Gastroesophageal sphincter (tissue), 4 donors: ENCODE data around the gene ENPP4. TPM values are rescaled to one million over a fixed set of nuclear protein-coding genes. Genes with fewer than 3 reads are reported as not detected.
A peak's percentile ranks its signal among the peaks of the same experiment; 100 is the strongest.
"Not testable (repeated sequence)": the region's sequence is repeated elsewhere in the genome, so short reads cannot be mapped to it uniquely, and the experiment has no call there.

Experiments
- ATAC-seq: fragments of 150-250 bp; one replicate; pipeline ENCODE4 v1.9.1; 2016; ENCODE audit warnings: mild to moderate bottlenecking, moderate library complexity
- H3K27ac ChIP-seq, 4 donors: fragments of 200-600 bp; sonication (generic) in 3 of 4; 1 replicate in 3 of 4; 2 replicates in 1 of 4; pipeline ENCODE4 v1.5.1; 2016 to 2019
- H3K27me3 ChIP-seq: fragments of 200-600 bp; sonication (generic); one replicate; pipeline ENCODE4 v1.5.1; 2019
- H3K36me3 ChIP-seq, 2 donors: fragments of 200-600 bp; sonication (generic); one replicate each; pipeline ENCODE4 v1.5.1; 2019; ENCODE audit warnings: control low read depth in 1 of 2
- H3K4me1 ChIP-seq, 3 donors: fragments of 200-600 bp; sonication (generic); 1 replicate in 2 of 3; 2 replicates in 1 of 3; pipeline ENCODE4 v1.5.1; 2016 to 2019; ENCODE audit warnings: control low read depth in 2 of 3
- H3K4me3 ChIP-seq, 2 donors: fragments of 200-600 bp; sonication (generic); one replicate each; pipeline ENCODE4 v1.5.1; 2019; ENCODE audit warnings: mild to moderate bottlenecking in 1 of 2, moderate library complexity in 1 of 2
- H3K9me3 ChIP-seq, 3 donors: fragments of 200-600 bp; sonication (generic); one replicate each; pipeline ENCODE4 v1.5.1; 2017 to 2019; ENCODE audit warnings: control low read depth in 2 of 3
- EP300 ChIP-seq: sonication (generic); formaldehyde crosslinking; IDR thresholded peaks from one replicate; pipeline ENCODE4 v1.6.1; 2017; ENCODE audit warnings: antibody characterized with exemption, mild to moderate bottlenecking
- POLR2A ChIP-seq, 2 donors: fragments of 450-650 bp; IDR thresholded peaks; one replicate each; pipeline ENCODE4 v1.6.1; 2017; ENCODE audit warnings: antibody characterized with exemption in 2 of 2, mild to moderate bottlenecking in 2 of 2, moderate library complexity in 1 of 2
- POLR2AphosphoS5 ChIP-seq: sonication (generic); formaldehyde crosslinking; IDR thresholded peaks from one replicate; pipeline ENCODE4 v1.6.1; 2017; ENCODE audit warnings: antibody characterized with exemption
- WGBS, 2 donors: methylation state at CpG; one replicate each; pipeline ENCODE4 v1.1.5; 2018; ENCODE audit warnings: low coverage in 1 of 2; 5-methylcytosine and 5-hydroxymethylcytosine counted together
- total RNA-seq, 4 donors: library from RNA; depleted of rRNA; stranded (reverse); fragments of >200 nt; gene quantifications; one replicate each; pipeline ENCODE4 v1.1.0, GENCODE V29; 2016
- TF ChIP-seq, protein P1 (sequence below), 4 experiments: fragments of 200-600 bp in 2 of 4; fragments of 450-650 bp in 2 of 4; sonication (generic) in 1 of 4; IDR thresholded peaks; one replicate each; pipeline ENCODE4 v1.5.1; 2017 to 2019; ENCODE audit warnings: antibody characterized with exemption in 4 of 4, mild to moderate bottlenecking in 2 of 4, moderate library complexity in 2 of 4

Gene ENPP4
- total RNA-seq, 4 donors from 2014 or later, result 20.4 to 43.4 (median 30.1) TPM

DNA sequence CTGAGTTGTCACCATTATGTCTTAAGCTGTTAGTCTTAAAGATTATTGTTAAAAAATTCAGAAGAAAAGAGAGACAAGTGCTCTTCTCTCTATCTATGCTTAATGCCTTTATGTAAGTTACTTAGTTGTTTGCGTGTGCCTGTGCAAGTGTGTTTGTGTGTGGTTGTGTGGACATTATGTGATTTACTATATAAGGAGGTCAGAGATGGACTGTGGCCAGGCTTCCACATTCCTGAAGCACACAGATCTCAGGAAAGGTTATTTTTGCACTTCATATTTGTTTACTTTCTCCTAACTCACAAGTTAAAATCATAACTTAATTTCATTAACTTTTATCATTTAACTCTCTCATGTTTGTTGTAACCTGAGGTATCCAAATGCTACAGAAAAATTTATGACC, 14.5 kb downstream of the ENPP4 start:
- Histone ChIP-seq H3K4me1 (peaks cover 0 to 13% (median 4%) of the 10 kb centered on the region in 3 donors), H3K36me3 (no peaks in the 10 kb centered on the region), H3K4me3 (no peak overlapping the region), H3K9me3 (no peaks in the 10 kb centered on the region), H3K27me3 (no peaks in the 10 kb centered on the region), H3K27ac (peak overlapping the region in 1 of 4 donors; percentile 3)
- no peak for ATAC-seq
- no peak for TF ChIP-seq POLR2AphosphoS5
- no peak for TF ChIP-seq POLR2A (IDR thresholded peaks at IDR 0.05)
- TF ChIP-seq EP300, result no peak
- TF ChIP-seq, protein P1, sequence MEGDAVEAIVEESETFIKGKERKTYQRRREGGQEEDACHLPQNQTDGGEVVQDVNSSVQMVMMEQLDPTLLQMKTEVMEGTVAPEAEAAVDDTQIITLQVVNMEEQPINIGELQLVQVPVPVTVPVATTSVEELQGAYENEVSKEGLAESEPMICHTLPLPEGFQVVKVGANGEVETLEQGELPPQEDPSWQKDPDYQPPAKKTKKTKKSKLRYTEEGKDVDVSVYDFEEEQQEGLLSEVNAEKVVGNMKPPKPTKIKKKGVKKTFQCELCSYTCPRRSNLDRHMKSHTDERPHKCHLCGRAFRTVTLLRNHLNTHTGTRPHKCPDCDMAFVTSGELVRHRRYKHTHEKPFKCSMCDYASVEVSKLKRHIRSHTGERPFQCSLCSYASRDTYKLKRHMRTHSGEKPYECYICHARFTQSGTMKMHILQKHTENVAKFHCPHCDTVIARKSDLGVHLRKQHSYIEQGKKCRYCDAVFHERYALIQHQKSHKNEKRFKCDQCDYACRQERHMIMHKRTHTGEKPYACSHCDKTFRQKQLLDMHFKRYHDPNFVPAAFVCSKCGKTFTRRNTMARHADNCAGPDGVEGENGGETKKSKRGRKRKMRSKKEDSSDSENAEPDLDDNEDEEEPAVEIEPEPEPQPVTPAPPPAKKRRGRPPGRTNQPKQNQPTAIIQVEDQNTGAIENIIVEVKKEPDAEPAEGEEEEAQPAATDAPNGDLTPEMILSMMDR (IDR thresholded peaks at IDR 0.05), result no peak
- 18 to 29% methylated on average over 1 of the region's 1 CpG for WGBS, 2 donors

DNA sequence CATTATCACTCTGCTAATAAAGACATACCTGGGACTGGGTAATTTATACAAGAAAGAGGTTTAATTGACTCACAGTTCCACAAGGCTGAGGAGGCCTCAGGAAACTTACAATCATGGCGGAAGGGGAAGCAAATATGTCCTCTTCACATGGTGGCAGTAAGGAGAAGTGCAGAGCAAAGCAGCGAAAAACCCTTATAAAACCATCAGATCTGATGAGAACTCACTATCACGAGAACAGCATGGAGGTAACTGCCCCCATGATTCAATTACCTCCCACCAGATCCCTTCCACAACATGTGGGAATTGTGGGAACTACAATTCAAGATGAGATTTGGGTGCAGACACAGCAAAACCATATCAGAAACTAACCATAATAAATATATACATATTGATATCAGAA, 19.3 kb downstream of the ENPP4 start:
- not testable (repeated sequence) for H3K9me3 ChIP-seq, H3K36me3 ChIP-seq, H3K27me3 ChIP-seq, H3K27ac ChIP-seq, ATAC-seq, H3K4me3 ChIP-seq
- peaks cover 0 to 12% (median 4%) of the 10 kb centered on the region in 3 donors for H3K4me1 ChIP-seq
- WGBS, 2 donors, result 89 to 92% methylated on average over 3 of the region's 3 CpGs

DNA sequence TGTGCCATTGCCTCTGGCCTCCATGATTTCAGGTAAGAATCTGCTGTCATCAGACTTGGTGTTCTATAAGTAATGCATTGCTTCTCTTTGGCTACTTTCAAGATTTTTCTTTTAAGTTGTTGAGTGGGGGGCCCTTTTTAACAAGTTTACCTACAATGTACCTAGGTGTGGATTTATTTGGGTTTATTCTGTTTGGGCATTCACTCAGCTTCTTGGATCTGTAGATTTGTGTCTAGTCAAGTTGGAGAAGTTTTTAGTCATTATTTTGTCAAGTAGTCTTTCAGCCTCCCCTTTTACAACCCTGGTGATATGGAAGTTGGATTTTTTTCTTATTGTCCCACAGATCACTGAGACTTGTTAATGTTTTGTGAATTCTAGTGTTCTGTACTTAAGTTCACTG, 26.9 kb downstream of the ENPP4 start:
- no peak overlapping the region for H3K27ac ChIP-seq
- no peak overlapping the region for H3K4me3 ChIP-seq
- H3K4me1 ChIP-seq, result no peaks in the 10 kb centered on the region
- TF ChIP-seq EP300 (no peak), POLR2AphosphoS5 (no peak), POLR2A (IDR thresholded peaks at IDR 0.05) (no peak)
- TF ChIP-seq, protein P1 (IDR thresholded peaks at IDR 0.05), result no peak
- no peaks in the 10 kb centered on the region for H3K36me3 ChIP-seq
- ATAC-seq, result no peak
- no peaks in the 10 kb centered on the region for H3K27me3 ChIP-seq
- H3K9me3 ChIP-seq, result no peaks in the 10 kb centered on the region

DNA sequence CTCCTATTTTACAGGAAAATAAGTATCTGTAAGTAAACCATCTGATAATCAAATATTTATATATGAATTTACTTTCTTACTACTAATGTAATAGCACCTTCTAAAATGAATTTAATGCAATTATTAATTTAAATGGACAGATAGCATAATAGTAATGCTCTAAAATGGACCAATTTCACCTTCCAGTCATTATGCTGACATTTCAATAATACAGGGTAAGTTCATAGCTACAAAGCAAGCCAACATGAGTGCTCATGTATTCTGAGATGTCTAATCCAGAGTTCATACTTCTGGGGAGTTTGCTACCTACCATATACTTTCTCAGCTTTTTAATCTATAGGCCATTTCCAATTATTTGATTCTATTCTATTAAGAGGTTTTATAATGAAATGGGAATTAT, 29.4 kb downstream of the ENPP4 start:
- Histone ChIP-seq H3K4me3 (no peak overlapping the region), H3K4me1 (no peaks in the 10 kb centered on the region), H3K36me3 (no peaks in the 10 kb centered on the region), H3K27ac (no peak overlapping the region), H3K27me3 (no peaks in the 10 kb centered on the region), H3K9me3 (no peaks in the 10 kb centered on the region)
- no peak for ATAC-seq
- no peak for TF ChIP-seq EP300
- TF ChIP-seq, protein P1 (IDR thresholded peaks at IDR 0.05), result no peak
- TF ChIP-seq POLR2A (IDR thresholded peaks at IDR 0.05), result no peak

DNA sequence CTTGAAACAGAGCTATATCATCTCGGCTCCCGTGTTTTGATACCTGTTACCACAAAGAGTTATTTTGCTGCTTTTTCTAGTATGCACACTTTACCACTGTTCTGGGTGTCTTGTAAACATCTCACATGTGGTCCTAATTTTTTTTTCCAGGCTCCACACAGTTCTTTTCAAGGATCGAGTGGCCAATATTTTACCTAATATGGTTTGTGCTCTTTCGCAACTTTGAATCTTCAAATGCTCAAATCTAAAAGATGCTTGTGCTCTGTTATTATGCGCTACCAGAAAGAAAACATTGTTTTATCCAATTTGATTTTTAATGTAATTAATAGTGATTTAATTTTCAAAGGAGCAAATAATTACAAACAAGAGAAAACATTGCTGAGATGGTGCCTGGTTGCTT, 30.3 kb downstream of the ENPP4 start:
- 85 to 90% methylated on average over 5 of the region's 5 CpGs for WGBS, 2 donors
- H3K27ac ChIP-seq, result no peak overlapping the region
- no peak for ATAC-seq
- no peaks in the 10 kb centered on the region for H3K4me1 ChIP-seq
- H3K9me3 ChIP-seq, result no peaks in the 10 kb centered on the region
- no peaks in the 10 kb centered on the region for H3K36me3 ChIP-seq
- TF ChIP-seq POLR2AphosphoS5 (no peak), POLR2A (IDR thresholded peaks at IDR 0.05) (no peak), EP300 (no peak)
- TF ChIP-seq, protein P1 (IDR thresholded peaks at IDR 0.05), result no peak
- H3K4me3 ChIP-seq, result no peak overlapping the region
- H3K27me3 ChIP-seq, result no peaks in the 10 kb centered on the region
